GM10248 (cell line): ENCODE measurements around the gene CTSE.

Experiments used
- CTCF ChIA-PET: fragments of 300-600 bp; sonication (Branson Sonifier 250); formaldehyde crosslinking; extraction: SDS; loops from one replicate; lab custom pipeline; 2021; ENCODE audit warnings: antibody characterized with exemption; lab: Yijun Ruan, JAX
- POLR2A ChIA-PET: fragments of 350-650 bp; sonication (Branson Sonifier 250); formaldehyde crosslinking; extraction: SDS; loops from one replicate; lab custom pipeline; 2020; ENCODE audit warnings: antibody characterized with exemption; lab: Yijun Ruan, JAX
- DNase-seq: peaks from one replicate; pipeline ENCODE4 v3.0.0; 2012; ENCODE audit errors: extremely low spot score
- TF ChIP-seq, protein P1 (sequence below): IDR thresholded peaks from 2 replicates; pipeline ENCODE4 v1.5.1; 2012; ENCODE audit warnings: mild to moderate bottlenecking, low read depth; ENCODE audit errors: extremely low read depth, missing control alignments, control extremely low read depth

Gene CTSE

DNA sequence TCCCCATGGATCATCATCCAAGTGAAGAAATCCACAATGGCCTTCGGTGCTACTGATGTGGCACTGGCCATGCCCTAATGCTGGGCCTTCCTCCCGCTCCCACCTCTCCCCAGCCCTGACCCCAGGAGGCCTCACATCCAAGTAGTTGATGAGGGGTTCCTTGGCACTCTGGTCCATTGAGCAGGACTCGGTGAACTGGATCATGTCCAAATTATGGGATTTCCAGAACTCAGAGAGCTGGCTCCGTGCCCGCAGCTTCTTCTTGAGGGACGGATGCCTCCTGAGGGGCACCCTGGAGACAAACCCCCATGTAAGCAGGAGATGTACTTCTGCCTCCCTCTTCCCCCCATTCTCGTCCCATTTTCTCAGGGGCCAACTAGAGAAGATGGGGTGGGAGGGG lies 929 bp downstream of the CTSE start:
- POLR2A ChIA-PET: no interaction called here
- TF ChIP-seq, protein P1, sequence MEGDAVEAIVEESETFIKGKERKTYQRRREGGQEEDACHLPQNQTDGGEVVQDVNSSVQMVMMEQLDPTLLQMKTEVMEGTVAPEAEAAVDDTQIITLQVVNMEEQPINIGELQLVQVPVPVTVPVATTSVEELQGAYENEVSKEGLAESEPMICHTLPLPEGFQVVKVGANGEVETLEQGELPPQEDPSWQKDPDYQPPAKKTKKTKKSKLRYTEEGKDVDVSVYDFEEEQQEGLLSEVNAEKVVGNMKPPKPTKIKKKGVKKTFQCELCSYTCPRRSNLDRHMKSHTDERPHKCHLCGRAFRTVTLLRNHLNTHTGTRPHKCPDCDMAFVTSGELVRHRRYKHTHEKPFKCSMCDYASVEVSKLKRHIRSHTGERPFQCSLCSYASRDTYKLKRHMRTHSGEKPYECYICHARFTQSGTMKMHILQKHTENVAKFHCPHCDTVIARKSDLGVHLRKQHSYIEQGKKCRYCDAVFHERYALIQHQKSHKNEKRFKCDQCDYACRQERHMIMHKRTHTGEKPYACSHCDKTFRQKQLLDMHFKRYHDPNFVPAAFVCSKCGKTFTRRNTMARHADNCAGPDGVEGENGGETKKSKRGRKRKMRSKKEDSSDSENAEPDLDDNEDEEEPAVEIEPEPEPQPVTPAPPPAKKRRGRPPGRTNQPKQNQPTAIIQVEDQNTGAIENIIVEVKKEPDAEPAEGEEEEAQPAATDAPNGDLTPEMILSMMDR: no peak
- CTCF ChIA-PET: interaction anchor here (1.1 to 4.7 kb wide), 5 partner anchors 8 to 83 kb away, joined by 3 to 22 read pairs (median 6); no protein-coding TSS in a partner anchor
- no peak for DNase-seq

DNA sequence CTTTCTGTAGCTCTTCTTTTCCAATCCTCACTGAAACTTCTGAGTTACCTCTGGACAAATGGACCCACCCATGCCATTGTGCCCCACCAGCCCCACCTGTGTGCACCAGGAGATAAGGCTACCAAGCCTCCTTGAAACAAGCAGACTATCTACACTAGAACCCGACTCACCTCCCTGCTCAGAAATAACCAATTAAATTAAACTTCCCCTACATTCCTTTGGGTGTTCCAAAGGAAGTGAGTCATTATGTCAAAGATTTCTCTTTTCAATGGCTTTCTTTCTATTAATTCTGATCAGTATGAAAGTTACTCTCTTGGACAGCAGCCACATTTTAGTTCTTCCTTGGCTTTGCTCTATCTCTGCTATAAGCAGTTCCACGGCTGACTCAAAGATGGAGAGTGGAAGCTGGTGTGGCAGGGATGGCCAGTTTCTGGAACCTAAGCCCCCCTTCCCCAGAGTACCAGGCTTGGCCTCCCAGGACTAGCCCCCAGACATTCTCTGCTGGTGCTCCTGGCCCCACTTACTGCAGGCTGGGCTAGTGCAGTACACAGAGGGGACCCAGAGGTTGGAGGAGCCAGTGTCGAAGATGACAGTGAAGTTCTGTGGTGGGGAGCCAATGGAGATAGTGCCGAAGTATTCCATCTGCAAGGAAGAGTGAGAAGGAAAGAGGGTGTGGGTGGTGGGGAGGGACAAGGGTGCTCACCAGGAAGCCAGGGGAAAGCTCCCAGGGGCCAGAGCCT lies 1.9 kb downstream of the CTSE start:
- ChIA-PET CTCF (interaction anchor here (1.2 to 2.4 kb wide), 3 partner anchors 9 to 37 kb away, joined by 3 to 11 read pairs (median 4); no protein-coding TSS in a partner anchor), POLR2A (no interaction called here)
- DNase-seq: no peak
- TF ChIP-seq, protein P1: no peak

DNA sequence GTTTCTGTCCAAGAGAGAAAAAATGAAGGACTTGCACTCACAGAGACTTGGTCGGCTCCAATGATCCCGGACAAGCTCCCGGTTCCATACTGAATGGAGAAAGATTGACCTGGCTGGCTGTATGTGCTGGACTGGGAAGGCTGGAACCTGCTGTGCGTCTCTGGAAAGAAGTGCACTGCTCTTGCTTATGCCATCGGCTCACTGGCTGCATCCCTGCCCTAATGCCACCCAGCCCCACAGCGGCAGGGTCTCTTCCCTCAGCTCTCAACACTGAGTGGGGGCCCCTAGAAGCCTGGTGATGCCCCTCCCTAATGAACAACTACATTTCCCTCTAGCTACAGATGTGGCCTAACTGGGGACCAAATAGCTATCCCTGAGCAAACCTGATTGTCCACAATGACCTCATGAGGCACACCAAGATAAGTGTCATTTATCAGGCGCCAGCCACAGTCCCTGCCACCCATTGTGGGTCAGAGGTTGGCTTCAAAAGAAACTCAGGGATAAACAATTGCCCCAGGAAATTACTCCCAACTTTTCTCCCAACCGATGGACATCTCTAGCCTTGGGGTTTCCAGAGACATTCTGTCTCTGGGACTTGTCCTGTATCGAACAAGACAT lies 2.6 kb downstream of the CTSE start:
- TF ChIP-seq, protein P1: no peak
- ChIA-PET CTCF (interaction anchor here (1.2 to 2.4 kb wide), 3 partner anchors 10 to 37 kb away, joined by 3 to 11 read pairs (median 4); no protein-coding TSS in a partner anchor), POLR2A (no interaction called here)
- DNase-seq: no peak

DNA sequence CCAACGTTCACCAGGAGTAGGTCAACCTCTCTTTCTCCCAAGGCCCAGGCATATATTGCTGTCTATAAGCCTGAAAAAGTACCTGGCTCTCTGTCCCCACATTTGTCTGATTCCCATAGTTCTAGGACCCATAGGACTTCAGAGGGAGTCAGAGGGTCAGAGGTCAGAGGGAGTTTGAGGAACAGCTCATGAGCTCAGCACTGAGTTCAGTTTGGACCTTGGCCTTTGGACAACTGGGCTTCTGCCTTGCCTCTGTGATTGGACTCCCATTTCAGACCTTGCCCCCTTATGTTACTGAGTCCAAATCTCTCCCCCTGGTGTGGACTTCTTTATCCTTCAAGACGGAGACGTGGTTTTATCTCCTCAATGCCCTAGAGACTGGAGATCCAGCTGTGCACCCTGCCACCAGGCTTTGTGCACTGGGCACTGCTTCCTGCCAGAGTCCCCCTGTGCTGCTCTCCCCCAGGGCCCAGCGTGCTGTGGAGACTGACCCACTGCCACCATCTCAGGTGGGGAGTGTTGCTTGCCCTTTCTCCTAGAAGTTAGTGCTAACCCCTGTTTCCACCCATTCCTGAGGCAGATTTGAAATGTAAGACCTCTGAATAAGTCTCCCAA lies 3.2 kb downstream of the CTSE start:
- no peak for DNase-seq
- TF ChIP-seq, protein P1: no peak
- POLR2A ChIA-PET: no interaction called here
- CTCF ChIA-PET: interaction anchor here (1.2 to 2.4 kb wide), 3 partner anchors 10 to 36 kb away, joined by 3 to 11 read pairs (median 4); no protein-coding TSS in a partner anchor

DNA sequence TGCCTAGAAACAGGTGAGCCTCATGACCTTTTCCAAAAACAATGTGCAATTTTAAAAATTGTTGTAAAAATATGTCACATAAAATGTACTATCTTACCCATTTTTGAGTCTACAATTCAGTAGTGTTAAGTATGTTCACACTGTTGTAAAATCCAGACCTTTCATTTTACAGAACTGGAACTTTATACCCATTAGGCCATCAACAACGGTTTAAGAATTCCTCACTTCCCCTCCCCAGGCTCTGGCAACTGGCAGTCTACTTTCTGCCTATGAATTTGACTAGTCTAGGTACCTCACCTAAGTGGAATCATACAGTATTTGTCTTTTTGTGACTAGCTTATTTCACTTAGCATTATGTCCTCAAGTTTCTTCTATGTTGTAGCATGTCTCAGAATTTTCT lies 8.6 kb downstream of the CTSE start:
- TF ChIP-seq, protein P1: no peak
- DNase-seq: no peak
- ChIA-PET POLR2A (no interaction called here), CTCF (interaction anchor here (1.3 to 1.5 kb wide), 4 partner anchors 9 to 64 kb away, joined by 3 to 8 read pairs (median 4); partner anchors contain the start of gene CTSE)

DNA sequence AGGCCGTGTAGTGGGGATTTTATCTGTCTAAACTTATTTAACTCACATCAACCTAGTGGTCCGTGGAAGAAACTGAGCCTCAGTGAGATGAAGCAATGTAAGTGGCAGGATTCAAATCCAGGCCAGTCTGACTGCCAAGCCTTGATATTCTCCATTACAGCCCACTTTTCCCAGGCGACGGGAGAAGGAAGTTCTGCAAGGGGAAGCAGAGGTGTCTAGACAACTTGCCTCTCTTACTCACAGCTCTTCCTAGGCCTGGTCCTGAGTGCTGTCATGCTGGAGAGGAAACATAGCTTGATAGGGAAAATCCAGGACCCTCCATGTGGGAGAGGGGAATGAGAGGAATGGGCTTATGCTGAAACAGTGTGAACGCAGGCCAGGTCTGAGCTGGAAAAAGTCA lies 9.1 kb downstream of the CTSE start:
- POLR2A ChIA-PET: no interaction called here
- CTCF ChIA-PET: interaction anchor here (1.3 to 1.8 kb wide), 5 partner anchors 9 to 64 kb away, joined by 3 to 8 read pairs (median 5); partner anchors contain the start of gene CTSE
- TF ChIP-seq, protein P1: no peak
- DNase-seq: no peak
